GM12892 (cell line): ENCODE measurements around the gene DPY19L3.
"Not testable (repeated sequence)": the region's sequence is repeated elsewhere in the genome, so short reads cannot be mapped to it uniquely, and the experiment has no call there.

ENCODE experiments used
- POLR2A ChIP-seq: IDR thresholded peaks from 2 replicates; pipeline ENCODE4 v1.6.1; 2011; ENCODE audit warnings: low read depth, low read length, control low read depth
- POLR2AphosphoS5 ChIP-seq: IDR thresholded peaks from 2 replicates; pipeline ENCODE4 v1.6.1; 2011; ENCODE audit warnings: low read depth, low read length, control low read depth

DNA sequence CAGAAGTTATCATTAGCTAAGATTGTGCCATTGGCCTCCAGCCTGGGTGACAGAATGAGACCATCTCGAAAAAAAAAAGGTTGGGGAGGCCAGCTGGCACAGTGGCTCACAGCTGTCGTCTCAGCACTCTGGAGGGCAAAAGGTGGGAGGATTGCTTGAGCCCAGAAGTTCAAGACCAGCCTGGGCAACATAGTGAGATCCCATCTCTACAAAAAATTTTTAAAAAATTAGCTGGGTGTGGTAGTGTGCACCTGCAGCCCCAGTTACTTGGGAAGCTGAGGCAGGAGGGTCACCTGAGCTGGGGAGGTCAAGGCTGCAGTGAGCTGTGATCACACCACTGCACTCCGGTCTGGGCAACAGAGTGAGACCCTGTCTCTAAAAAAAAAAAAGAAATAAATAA lies 18.4 kb downstream of the DPY19L3 start:
- not testable (repeated sequence) for TF ChIP-seq POLR2AphosphoS5, POLR2A
